Fibroblast of the conjunctiva (primary cell): ENCODE measurements around the gene MYO16.

ENCODE experiments used
- DNase-seq: peaks from one replicate; pipeline ENCODE4 v3.0.0-alpha.2; 2010; ENCODE audit warnings: low read depth

Gene MYO16

DNA sequence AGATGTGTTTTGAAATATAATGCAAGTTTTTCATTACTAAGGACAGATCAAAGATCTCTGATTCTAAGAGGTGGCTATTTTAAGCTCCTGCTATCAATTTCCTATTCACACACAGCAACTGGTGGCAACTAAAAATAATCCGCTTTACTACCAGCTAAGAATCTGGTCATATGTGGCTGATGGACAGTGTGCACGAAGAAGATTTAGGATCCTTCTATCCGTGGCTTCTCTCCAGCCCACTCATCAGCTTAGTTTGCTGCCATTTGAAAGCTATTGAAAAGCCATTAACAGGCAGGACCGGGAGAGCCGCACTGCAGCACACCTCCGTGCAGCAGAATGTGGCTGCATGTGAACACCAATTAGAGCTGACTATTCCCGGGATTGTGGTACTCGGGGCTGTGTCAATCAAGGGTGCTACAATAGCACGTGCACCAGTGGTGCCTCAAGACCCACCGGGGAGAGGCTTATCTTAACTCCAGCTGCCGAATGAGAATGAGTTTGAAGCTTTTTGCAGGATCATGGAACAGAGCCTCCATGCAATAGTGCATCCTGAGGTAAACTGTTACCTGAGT lies at the start of gene MYO16:
TSS of gene MYO16 (plus strand) at position 431 of the 572 bp plus-strand sequence. CDS start 234 bp downstream, outside the sequence.
- DNase-seq: no peak

DNA sequence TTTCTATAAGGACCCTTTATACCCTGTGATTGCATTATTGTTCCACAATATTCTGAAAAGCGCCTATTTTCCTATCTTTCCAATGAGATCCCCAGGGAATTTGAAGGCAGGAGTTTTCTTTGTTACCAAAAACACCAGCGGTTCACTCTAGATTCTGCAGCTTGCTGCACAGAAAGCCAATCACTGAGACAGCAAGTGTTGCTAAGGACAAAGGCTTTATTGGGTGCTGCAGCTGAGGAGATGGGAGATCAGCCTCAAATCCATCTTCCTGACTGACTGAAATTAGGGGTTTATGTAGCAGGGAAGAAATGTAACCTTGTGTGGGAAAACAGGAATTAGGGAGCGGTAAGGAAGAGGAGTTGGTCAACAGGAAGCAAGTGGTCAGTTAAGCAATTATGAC lies 42.6 kb upstream of the MYO16 start:
- no peak for DNase-seq

DNA sequence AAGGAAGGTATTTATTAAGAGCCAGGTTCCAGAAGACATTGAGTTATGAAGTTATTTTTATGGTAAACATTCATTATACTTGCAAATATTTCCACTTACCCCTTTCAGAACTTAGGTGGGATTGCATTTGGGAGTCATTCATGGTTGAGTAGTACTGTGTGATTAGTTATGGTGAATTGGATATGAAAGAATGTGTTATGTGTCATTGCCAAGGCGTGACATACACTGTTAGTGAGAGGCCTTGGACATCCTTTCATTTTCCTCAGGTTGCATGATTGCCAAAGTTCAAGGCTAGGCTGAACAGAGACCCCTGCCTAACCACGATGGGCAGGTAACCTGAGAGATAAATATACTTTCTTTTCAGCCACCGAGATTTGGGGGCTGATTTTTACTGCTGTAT lies 40.9 kb upstream of the MYO16 start:
- no peak for DNase-seq

DNA sequence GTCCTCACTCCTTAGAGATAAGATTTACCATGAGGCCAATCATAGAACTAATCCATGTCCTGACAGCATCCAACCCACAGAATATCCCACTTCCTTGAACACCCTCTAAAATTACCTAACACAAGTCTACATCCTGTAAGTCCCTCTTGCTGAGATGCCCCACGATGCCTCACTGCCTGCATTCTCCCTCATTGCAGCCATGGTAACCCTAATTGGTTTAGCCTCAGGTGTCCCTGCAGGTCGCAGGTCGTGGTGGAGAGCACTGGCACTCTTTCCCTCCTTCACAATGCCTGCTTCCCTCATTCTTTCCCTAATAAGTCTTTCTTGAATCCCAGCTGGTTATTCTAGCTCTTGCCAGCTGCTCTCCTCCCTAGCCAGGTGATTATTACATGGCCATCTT lies 35.3 kb upstream of the MYO16 start:
- DNase-seq: no peak

DNA sequence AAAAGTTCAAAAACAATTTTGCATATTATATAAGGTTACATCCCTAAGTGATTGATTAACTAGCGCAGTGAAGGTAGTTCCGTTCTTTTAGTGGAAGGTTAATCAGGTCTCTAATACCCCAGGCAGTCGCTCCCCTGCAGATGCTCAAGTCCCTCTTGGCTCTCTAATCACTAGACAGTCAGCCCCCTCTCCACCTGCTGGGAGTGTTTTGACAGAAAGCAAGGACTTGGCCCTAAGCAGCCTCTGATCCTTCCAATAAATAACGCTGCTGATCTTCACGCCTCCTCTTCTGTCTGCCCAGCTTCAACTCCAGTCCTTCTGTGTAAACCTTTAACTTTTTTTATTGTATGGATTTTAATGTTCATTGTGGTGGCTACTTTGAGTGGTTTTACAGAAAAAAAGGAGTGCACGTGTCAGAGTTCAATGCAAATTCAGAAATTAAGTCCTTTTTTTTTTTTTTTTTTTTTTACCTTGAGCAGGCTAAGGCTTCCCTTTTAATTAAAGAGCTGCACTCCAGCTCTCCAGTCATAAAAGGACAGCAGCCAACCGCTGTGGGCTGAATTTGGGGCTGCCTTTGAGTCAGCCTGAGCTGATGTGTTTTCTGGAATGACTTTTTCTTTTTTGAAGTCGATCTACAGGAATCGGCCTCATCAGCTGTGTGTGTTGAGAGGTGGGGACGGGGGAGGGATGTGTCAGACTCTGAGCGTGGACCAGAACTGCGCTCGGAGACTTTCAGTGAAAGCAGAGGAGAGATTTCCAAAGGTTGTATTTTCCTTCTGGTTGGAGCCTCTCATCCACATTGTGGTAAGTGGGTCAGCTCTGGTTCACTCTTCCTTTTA lies 33.8 kb upstream of the MYO16 start:
- DNase-seq: no peak

DNA sequence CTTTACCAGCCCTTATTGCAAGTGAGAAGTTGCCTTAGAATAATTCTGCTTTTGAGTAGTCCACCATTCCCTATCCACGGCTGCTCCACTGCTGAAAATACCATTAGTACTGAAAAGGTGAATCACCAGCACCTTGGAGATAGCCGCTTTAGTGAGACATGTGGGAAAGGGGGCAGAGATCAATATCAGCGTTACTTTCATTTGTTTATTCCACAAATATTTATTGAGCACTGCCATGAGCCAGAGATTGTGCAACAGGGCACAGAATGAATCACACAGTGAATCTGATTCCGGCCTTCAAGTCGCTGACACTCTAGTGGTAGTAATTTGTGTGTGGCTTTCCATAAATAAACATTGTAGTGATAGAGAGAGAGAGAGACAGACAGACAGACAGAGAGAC lies 31.5 kb upstream of the MYO16 start:
- no peak for DNase-seq

DNA sequence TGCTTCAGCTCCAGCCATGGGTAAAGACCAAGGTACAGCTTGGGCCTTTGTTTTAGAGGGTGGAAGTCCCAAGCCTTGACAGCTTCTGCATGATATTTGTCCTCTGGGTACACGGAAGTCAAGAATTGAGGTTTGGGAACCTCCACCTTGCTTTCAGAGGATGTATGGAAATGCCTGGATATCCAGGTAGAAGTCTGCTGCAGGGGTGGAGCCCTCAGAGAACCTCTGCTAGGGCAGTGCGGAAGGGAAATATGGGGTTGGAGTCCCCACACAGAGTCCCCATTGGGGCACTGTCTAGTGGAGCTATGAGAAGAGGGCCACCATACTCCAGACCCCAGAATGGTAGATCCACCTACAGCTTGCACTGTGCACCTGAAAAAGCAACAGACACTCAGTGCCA lies 23.0 kb upstream of the MYO16 start:
- no peak for DNase-seq

DNA sequence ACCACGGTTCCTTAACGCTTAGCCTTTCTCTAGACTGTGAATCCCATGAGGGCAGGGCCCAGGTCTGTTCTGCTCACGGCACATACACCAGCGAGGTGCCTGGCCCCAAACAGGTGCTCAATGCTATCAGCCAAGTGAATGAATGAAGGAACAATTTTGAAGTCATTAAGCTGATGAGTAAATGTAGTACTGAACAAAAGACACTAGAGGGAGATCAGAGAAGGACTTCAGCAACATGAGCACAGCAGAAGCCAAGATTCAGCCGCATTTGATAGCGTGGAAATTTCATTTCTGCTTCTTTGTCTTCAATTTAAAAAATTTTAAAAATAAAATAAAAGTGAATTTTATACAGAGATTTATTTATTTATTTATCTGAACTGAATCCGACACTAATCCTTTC lies 20.1 kb upstream of the MYO16 start:
- DNase-seq: no peak

DNA sequence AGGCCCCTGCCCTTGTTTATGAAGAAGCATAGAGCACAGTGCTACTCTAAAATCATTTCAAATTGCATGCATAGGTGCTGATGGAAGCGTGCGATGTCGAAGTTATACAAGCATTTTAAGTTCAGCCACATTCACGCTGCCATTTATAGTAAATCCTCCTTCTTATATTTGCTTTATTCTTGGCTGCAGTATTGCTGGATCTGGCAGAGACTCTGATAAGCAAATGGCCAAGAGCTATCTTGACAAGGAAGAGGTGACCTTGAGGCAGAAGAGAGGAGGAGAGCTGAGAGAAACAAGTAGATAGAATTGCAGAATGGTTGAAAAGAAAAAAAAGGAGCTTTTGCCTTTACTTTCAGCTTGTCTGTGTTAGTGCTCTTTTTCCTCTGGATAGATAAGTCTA lies 18.9 kb upstream of the MYO16 start:
- no peak for DNase-seq

DNA sequence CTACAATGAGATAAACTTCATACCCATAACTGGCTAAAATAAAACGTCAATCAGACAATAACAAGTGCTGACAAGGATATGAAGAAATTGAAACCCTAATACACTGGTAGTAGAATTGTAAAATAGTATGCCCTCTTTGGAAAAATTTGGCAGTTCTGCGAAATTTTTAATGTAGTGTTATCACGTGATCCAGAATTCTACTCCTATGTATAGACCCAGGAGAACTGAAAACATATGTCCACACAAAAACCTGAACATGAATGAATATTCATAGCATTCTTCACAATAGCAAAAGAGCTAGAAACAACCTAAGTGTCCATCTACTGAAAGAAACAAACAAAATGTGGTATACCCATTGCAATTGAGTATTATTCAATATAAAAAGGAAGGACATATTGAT lies 14.2 kb upstream of the MYO16 start:
- no peak for DNase-seq

DNA sequence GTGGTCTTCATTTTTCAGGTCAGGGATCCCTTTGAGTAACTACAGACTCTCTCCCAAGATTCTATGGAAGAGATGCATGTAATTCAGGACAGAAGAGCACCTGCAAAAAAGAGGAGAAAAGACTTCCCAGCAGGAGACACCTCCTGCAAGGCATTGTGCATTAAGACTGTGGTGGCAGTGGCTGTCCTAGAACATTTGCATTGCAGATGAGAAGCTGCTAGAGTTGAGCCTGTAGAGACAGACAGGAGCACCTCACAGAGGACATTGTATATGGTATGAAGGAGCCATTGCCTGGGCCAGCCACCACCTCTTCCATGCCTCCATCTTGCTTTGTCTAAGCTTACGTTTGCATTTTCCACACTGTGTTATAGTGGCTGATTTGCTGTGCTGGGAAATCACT lies 11.2 kb upstream of the MYO16 start:
- no peak for DNase-seq

DNA sequence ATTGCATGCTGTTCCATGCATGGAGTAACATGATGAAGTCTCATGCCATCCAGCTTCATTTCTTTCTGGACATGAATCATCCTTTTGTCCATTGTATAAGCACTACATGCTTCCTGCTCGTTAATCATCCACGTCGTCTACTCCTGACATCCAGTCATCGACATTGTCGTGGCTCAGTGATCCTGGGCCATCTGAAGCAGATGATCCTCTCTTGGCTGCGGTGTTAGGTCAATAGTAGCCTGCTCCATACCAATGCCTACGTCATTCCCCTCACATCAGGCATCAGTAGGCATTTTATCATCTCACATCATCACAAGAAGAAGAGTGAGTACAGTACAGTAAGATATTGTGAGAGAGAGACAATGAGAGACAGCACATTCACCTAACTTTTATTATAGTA lies 7.9 kb upstream of the MYO16 start:
- DNase-seq: no peak

DNA sequence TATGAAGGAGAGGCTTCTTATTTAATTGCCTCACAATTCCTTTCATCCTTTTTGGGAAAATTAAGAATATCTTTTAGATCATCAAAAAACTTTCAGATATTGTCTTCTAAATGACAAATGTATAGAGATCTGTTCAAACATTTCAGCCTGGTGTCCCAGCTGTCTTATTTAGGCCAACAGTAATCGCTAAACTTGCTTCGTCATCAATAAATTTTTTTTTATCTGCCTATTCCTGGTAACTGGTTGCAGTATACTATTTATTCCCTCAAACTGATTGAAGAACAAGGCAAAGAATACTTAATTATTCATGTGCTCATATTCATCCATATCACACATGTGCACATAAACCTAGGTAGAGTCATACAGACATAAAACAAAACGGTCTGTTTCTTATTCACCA lies 5.3 kb upstream of the MYO16 start:
- no peak for DNase-seq

DNA sequence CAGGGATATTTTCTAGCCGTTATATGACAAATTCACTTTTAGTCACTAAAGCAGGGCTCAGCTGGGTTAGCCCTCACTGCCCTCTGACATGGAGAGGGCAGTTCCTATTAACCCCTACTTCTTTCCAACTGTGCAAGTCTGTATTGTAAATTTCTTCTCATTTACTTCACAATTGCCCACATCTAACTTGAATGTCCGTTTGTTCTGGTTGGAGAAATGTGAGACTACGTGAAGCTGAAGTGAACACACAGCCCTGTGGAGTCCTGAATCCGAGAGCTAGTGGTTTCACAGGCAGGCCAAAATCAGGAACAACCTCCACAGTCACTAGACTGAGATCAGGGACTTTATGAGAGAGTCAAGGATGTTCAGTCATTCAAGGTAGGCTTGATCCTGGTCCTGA lies 4.4 kb upstream of the MYO16 start:
- DNase-seq: no peak

DNA sequence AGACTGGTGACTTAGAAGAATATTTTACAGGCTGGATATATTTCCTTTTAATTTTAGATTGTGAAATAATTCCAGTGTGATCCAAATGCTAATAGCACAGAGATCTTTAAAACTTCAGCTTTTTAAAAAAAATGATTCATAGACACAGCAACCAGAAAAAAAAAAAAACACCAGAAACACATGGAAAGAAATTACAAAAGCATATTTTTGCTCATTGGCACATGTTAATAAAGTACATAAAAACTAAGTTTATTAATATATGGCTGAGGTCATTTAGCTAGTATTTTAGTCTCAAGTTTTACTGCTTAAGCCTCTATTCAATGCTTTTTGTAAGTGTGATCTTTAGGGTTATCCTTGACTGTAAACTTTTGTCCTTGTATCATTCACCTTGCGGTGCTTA lies 577 bp downstream of the MYO16 start:
- DNase-seq: no peak

DNA sequence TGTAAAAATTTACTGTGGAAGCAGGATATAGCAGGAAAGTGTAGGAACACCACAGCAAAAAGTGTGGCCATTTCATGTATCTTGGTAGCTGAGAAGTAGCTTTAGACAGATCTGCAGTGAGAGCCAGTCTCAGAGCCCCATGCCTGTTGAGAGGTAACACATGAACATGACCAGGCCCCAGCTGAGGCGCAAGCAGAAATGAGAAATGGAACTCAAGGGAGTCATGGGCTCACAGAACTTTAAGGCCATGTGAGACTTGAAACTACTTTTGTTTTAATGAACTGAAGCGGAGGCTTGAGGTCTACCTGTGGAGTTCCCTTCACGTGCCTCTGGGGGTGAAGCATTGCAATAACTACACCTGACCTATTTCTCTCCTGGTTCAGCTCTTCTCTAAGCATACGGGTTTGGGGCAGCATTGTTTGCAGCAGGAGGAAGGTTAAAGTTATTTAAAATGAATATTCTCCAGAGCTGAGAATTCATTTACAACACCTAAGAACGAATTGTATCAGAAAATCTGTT lies 3.3 kb downstream of the MYO16 start:
- DNase-seq: no peak

DNA sequence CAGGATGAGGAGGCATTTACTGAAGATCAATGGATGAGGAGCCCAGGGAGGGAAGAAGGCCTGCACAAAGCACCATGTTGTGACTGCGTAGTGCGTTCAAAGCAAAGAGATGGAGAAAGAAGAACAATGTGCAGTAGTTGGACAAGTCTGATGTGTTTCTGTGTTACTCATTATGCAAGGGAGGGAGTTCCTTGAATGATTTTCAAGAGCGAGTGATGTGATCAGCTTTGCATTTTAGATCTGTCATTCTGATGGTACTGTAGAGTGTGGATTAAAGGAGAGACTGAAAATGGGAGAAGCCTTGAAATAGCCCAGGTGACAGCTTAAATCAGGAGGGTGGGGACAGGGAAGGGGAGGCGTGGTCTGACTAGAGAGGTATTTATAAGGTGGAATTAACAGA lies 9.5 kb downstream of the MYO16 start:
- no peak for DNase-seq

DNA sequence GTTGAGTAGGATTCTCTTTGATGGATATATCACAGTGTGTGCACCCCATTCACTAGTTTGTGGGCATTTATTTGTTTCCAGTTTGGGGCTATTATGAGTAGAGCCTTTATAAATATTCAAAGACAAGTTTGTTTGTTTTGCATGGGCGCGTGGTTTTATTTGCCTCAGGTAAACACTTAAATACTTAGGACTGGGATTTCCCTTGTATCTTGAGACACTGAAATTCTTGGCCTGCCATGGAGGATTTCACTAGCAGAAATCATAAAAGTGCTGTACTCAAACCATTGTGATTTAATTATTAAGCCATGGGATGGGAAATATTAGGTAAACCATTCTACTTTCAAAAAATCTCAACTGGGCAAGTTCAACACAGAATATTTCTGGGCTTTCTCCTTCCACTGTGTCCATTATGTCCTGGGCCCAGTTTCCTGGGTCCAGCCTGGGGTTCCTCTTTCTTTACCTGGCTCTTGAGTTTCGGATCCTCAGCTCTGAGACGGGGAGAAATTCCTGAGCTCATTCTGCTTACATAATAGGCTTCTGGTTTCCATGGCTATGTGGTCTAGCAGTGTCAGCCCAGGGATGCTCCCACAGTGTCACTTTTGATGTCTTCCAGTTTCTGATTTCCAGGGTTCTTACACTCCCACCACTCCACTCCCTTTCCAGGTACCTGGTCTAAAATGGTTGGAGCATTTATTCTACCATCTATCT lies 14.4 kb downstream of the MYO16 start:
- no peak for DNase-seq

DNA sequence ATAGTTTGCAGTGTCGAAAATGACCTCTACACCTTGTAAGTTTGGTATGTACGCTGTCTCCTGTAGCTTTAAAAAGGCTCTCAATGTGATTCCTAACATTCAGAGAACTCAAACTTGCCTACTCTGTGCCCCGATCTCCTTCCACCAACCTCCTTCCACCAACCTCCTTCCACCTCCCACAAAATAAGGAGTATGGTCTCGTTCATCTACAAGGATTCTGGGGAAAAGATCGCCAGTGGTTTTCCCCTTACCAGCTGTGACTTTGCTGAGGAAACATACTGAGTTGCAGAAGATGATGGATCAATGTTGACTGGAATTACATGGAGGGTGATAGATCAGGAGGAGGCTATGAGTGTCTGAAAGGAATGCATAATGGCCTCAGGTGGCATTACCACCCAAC lies 16.0 kb downstream of the MYO16 start:
- no peak for DNase-seq

DNA sequence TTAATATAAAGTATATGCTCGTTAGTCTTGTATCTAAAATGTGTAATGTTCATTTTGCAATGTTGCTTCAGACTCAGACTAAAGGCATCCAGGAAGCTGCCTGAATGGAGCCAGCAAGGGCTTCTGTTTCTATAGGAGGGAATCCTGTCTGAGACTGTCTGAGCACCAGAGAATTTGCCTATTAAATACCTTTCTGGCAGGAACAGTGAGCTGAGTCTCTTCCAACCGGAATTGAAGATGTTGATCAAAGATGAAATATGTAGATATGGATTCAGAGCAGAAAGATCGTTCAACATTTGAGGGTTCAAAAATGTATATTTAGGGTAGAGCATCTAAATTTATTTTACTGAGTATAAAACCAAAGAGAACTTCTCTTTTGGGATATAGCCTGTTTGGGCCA lies 20.9 kb downstream of the MYO16 start:
- no peak for DNase-seq

DNA sequence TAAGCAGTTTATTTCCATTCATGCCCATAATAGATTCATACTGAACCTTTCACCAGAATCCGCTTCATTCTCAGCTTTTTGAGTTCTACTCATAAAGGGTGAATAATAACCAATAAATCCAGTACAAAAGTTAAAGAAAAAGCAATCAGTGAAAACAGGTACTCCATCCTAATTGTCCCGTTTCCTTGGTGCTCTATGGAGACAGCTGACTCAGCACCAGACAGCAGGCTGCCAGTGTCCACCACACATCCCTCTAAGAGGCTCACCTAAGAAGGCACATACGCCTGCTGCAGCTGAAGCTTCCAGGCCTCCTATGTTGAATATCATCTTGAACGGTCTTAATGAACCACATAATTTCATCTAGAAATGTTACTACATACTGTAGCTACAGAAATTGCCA lies 27.3 kb downstream of the MYO16 start:
- DNase-seq: no peak

DNA sequence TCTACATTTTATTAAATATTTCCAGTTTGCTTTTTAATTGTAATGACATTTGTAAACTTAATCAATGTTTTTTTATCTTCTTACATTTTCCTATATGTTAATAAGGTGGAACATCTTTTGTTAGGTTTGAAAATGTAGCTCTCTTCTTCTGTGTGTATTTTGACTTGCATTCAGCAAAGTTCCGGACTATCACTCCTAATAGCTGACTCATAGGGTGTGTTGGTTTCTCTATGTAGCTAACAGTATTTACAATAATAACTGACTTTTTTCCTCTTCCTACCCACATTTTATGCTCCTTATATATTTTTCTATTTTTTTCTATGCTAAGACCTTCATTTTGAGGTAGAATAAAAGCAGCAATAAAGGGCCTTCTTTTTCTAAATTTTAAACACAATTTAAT lies 28.1 kb downstream of the MYO16 start:
- no peak for DNase-seq

DNA sequence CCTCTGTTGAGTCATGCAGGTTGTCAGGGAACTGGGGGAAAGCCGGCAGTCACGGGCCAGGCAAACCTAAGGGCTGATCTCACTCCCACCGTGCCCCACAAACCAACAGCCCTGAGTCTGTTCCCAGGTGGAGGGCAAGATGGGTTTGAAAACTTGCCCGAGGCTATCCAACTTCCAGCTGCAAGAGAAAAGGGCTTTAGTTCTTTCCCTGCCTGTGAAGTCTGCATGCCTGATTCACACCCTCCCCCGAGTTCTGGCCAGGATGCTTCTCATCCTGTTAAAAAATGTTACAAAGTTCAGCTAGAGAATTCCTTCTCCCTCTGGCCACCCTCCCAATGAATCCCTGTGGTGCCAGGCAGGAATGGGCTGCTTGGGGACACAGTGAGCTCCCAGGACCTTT lies 33.1 kb downstream of the MYO16 start:
- no peak for DNase-seq
